Lung (tissue), 12 donors: ENCODE results near the gene VPS4B. TPM values are rescaled to one million over a fixed set of nuclear protein-coding genes. Genes with fewer than 3 reads are reported as not detected.

Experiments
- ATAC-seq: fragments of 200-7000 bp; cut with Tn5 transposase; one replicate; pipeline ENCODE4 v1.9.1; 2020; ENCODE audit warnings: moderate number of reproducible peaks; ENCODE audit not compliant: insufficient read depth, low FRiP score
- DNase-seq, 3 donors: peaks; one replicate each; pipeline ENCODE4 v3.0.0-alpha.2; 2013 to 2017
- H3K27ac ChIP-seq, 2 donors: one replicate each; pipeline ENCODE4 v1.5.1; 2013; ENCODE audit warnings: mild to moderate bottlenecking in 2 of 2, moderate library complexity in 2 of 2, control low read depth in 1 of 2, inconsistent platforms in 1 of 2, low read depth in 1 of 2, low read length in 1 of 2
- H3K27me3 ChIP-seq, 3 donors: one replicate each; pipeline ENCODE4 v1.5.1; 2013; ENCODE audit warnings: low read length in 2 of 3; ENCODE audit not compliant: control insufficient read depth in 3 of 3, insufficient read depth in 3 of 3
- H3K36me3 ChIP-seq, 4 donors: one replicate each; pipeline ENCODE4 v1.5.1; 2013; ENCODE audit warnings: low read length in 4 of 4, mild to moderate bottlenecking in 1 of 4, moderate library complexity in 1 of 4; ENCODE audit not compliant: control insufficient read depth in 4 of 4, insufficient read depth in 4 of 4
- H3K4me1 ChIP-seq, 5 donors: one replicate each; pipeline ENCODE4 v1.5.1; 2013; ENCODE audit warnings: low read length in 5 of 5, mild to moderate bottlenecking in 2 of 5, moderate library complexity in 1 of 5; ENCODE audit not compliant: control insufficient read depth in 5 of 5, insufficient read depth in 5 of 5
- H3K4me3 ChIP-seq: one replicate; pipeline ENCODE4 v1.5.1; 2013; ENCODE audit warnings: mild to moderate bottlenecking, control low read depth, moderate library complexity
- H3K9ac ChIP-seq, 2 donors: one replicate each; pipeline ENCODE4 v1.5.1; 2013; ENCODE audit warnings: low read length in 2 of 2, control low read depth in 1 of 2; ENCODE audit not compliant: insufficient read depth in 1 of 2
- H3K9me3 ChIP-seq, 4 donors: one replicate each; pipeline ENCODE4 v1.5.1; 2013; ENCODE audit warnings: low read length in 3 of 4, mild to moderate bottlenecking in 1 of 4, moderate library complexity in 1 of 4; ENCODE audit not compliant: control insufficient read depth in 4 of 4, insufficient read depth in 3 of 4
- CTCF ChIP-seq: IDR thresholded peaks from 2 replicates; pipeline ENCODE4 v1.5.1; 2012; ENCODE audit warnings: mild to moderate bottlenecking; ENCODE audit errors: control extremely low read depth, extremely low read depth
- WGBS, 2 donors: extraction: QIAGEN DNeasy Blood & Tissue Kit; methylation state at CpG; one replicate each; pipeline ENCODE4 v1.1.7; 2013; 5-methylcytosine and 5-hydroxymethylcytosine counted together
- polyA plus RNA-seq, 2 donors: library from polyadenylated mRNA; stranded (reverse); fragments of 200-250 nt; gene quantifications; one replicate each; pipeline ENCODE4 v1.2.1, GENCODE V29; 2013
- total RNA-seq, 2 donors: library from RNA; depleted of rRNA in 1 of 2; stranded (reverse); fragments of >200 nt in 1 of 2; gene quantifications; one replicate each; pipeline ENCODE4 v1.2.1, GENCODE V29; 2014 to 2021
- donor health status: control.
- donor health status: control.
- donor health status: Bipolar disorder and iron deficiency.
- donor health status: healthy.
- donor health status: DM: yes; HTN: yes; CAD: no.

VPS4B gene
- total and polyA plus RNA-seq, 4 donors: 11.7 to 56.1 (median 40.8) TPM

- no peak for TF ChIP-seq CTCF
- H3K9me3 ChIP-seq: peaks cover 0 to 1% (median 0%) of the 10 kb centered on the region in 4 donors
- no peaks in the 10 kb centered on the region for H3K27me3 ChIP-seq
- peaks cover 0 to 8% (median 0%) of the 10 kb centered on the region in 5 donors for H3K4me1 ChIP-seq
- ATAC-seq (no peak), DNase-seq (no peak)
- 91 to 95% methylated on average over 7 of the region's 7 CpGs for WGBS, 2 donors
- H3K9ac ChIP-seq: no peak overlapping the region
- no peak overlapping the region for H3K4me3 ChIP-seq
- H3K36me3 ChIP-seq: peaks cover 31 to 43% (median 41%) of the 10 kb centered on the region in 4 donors
- peak overlapping the region in 1 of 2 donors; percentile 38 for H3K27ac ChIP-seq
Observed at GRCh38 chr18:63346480-63347183, 75.6 kb downstream of the VPS4B start.

DNA sequence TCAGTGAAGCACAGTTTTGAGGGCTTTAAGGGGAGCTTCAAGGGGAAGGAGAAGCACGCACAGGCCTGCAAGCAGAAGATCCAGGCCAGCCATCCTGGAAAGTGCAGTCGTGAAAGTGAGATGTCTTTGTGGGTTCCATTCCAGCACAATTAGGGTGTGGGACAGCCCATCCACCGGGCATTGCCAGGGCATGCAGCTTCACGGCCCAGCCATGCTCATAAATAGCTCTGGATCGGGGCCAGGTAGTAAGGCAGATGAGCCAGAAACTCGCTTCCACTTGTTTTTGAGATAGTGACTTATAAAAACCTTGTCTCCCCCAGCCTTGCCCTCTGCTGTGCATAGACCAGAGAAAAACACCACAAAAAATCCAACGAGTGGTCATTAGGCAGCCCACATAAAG, 76.2 kb downstream of the VPS4B start:
- Histone ChIP-seq H3K9me3 (peaks cover 0 to 1% (median 0%) of the 10 kb centered on the region in 4 donors), H3K27me3 (no peaks in the 10 kb centered on the region), H3K9ac (no peak overlapping the region), H3K36me3 (peaks cover 29 to 43% (median 36%) of the 10 kb centered on the region in 4 donors), H3K27ac (peak overlapping the region in 1 of 2 donors; percentile 38), H3K4me1 (peaks cover 0 to 8% (median 0%) of the 10 kb centered on the region in 5 donors), H3K4me3 (no peak overlapping the region)
- WGBS, 2 donors: 65 to 81% methylated on average over 7 of the region's 7 CpGs
- no peak for TF ChIP-seq CTCF
- DNase-seq: no peak
- ATAC-seq: no peak

- H3K36me3 ChIP-seq: peaks cover 22 to 40% (median 30%) of the 10 kb centered on the region in 4 donors
- H3K9ac ChIP-seq: no peak overlapping the region
- no peak for TF ChIP-seq CTCF
- DNase-seq: no peak
- ATAC-seq: no peak
- 76 to 85% methylated on average over 2 of the region's 2 CpGs for WGBS, 2 donors
- peaks cover 0 to 8% (median 0%) of the 10 kb centered on the region in 5 donors for H3K4me1 ChIP-seq
- no peak overlapping the region for H3K4me3 ChIP-seq
- H3K27ac ChIP-seq: no peak overlapping the region
- H3K9me3 ChIP-seq: peaks cover 0 to 1% (median 0%) of the 10 kb centered on the region in 4 donors
- H3K27me3 ChIP-seq: no peaks in the 10 kb centered on the region
Observed at GRCh38 chr18:63344918-63345317, 77.4 kb downstream of the VPS4B start.
